ENCODE results near the gene UTS2R. TPM values are rescaled to one million over a fixed set of nuclear protein-coding genes. Genes with fewer than 3 reads are reported as not detected.
"Not testable (repeated sequence)": the region's sequence is repeated elsewhere in the genome, so short reads cannot be mapped to it uniquely, and the experiment has no call there.

The UTS2R gene
- total RNA-seq, 1 experiment from 2014 or later, result 0.46 TPM

- TF ChIP-seq MXD4 (CRISPR knock-in tag; IDR thresholded peaks at IDR 0.05; ENCODE audit: borderline replicate concordance), result no peak
Observed at GRCh38 chr17:82358465-82359350, 12.9 kb upstream of the UTS2R start, which contains the start of gene TEX19 (continued).

- H3K4me3 Mint-ChIP-seq; H3K9me3 Mint-ChIP-seq; ATAC-seq; H3K36me3 Mint-ChIP-seq; CTCF ChIA-PET; DNase-seq (ENCODE audit: low spot score); H3K27ac Mint-ChIP-seq; H3K4me1 Mint-ChIP-seq; POLR2A ChIA-PET: not testable (repeated sequence)
- peaks cover 17% of the 10 kb centered on the region for H3K27me3 Mint-ChIP-seq (ENCODE audit: low read depth)
Observed at GRCh38 chr17:82359451-82360074, 12.0 kb upstream of the UTS2R start.

- H3K4me1 Mint-ChIP-seq, result peaks cover 5% of the 10 kb centered on the region
Observed at GRCh38 chr17:82361885-82362633, 9.5 kb upstream of the UTS2R start.

More at GRCh38 chr17:82361885-82362633, 9.5 kb upstream of the UTS2R start:
- ATAC-seq, result no peak
- no peak overlapping the region for H3K4me3 Mint-ChIP-seq
- TF ChIP-seq FOXP1 (CRISPR knock-in tag; IDR thresholded peaks at IDR 0.05; ENCODE audit: borderline replicate concordance) (no peak), ATF1 (CRISPR knock-in tag; IDR thresholded peaks at IDR 0.05) (no peak), NR3C1 (CRISPR knock-in tag; conservative IDR thresholded peaks at IDR 0.05; ENCODE audit: low read depth) (no peak), TP53 (CRISPR knock-in tag; IDR thresholded peaks at IDR 0.05) (no peak), AFF4 (CRISPR knock-in tag; IDR thresholded peaks at IDR 0.05; ENCODE audit: borderline replicate concordance) (no peak), SOX15 (CRISPR knock-in tag; IDR thresholded peaks at IDR 0.05) (no peak), TEAD4 (CRISPR knock-in tag; IDR thresholded peaks at IDR 0.05) (no peak), ZNF138 (CRISPR knock-in tag; conservative IDR thresholded peaks at IDR 0.05) (no peak), RELA (CRISPR knock-in tag; IDR thresholded peaks at IDR 0.05; ENCODE audit: borderline replicate concordance) (no peak), GTF2I (CRISPR knock-in tag; conservative IDR thresholded peaks at IDR 0.05) (no peak), NFYB (CRISPR knock-in tag; conservative IDR thresholded peaks at IDR 0.05; ENCODE audit: low read depth) (no peak), ZMAT4 (CRISPR knock-in tag; IDR thresholded peaks at IDR 0.05) (no peak), ZNF512 (CRISPR knock-in tag; IDR thresholded peaks at IDR 0.05; ENCODE audit: borderline replicate concordance) (no peak), OVOL2 (CRISPR knock-in tag; IDR thresholded peaks at IDR 0.05; ENCODE audit: borderline replicate concordance) (no peak)
- ChIA-PET POLR2A (no interaction called here), CTCF (interaction anchor here (1.1 to 1.5 kb wide), 3 partner anchors 9 to 62 kb away, joined by 3 to 4 read pairs (median 4); partner anchors contain the start of gene UTS2R)
- no peak for DNase-seq (ENCODE audit: low spot score)
- H3K27me3 Mint-ChIP-seq (ENCODE audit: low read depth), result peaks cover 21% of the 10 kb centered on the region
- no peaks in the 10 kb centered on the region for H3K36me3 Mint-ChIP-seq
- no peak overlapping the region; the same call in 1 of the 2 replicates for H3K27ac Mint-ChIP-seq
- no peaks in the 10 kb centered on the region for H3K9me3 Mint-ChIP-seq

Data from WTC11 (cell line).